ENCODE results near the gene KCNF1.

- TF ChIP-seq EZH2phosphoT487 (IDR thresholded peaks at IDR 0.05; ENCODE audit: borderline replicate concordance, low read depth, low read length) (no peak), CTCF (conservative IDR thresholded peaks at IDR 0.05; ENCODE audit: low read length) (no peak)
Observed at GRCh38 chr2:10926191-10926820, 14.6 kb downstream of the KCNF1 start.

All from OCI-LY7 (cell line).